ENCODE measurements around the gene HERC3.
"Not testable (repeated sequence)": the region's sequence is repeated elsewhere in the genome, so short reads cannot be mapped to it uniquely, and the experiment has no call there.

Gene HERC3

GRCh38 chr4:88604978-88605678, 12.8 kb downstream of the HERC3 start:
- DNase-seq (ENCODE audit: low read depth, low spot score), result no peak
- H3K4me3 ChIP-seq (ENCODE audit: low read depth, low read length), result no peak overlapping the region
- ChIA-PET POLR2A (no interaction called here), CTCF (no interaction called here)
- TF ChIP-seq CTCF (IDR thresholded peaks at IDR 0.05; ENCODE audit: insufficient read depth, low read length, missing control alignments), result no peak

- no peak for DNase-seq (ENCODE audit: low read depth, low spot score)
- ChIA-PET CTCF (no interaction called here), POLR2A (no interaction called here)
- no peak overlapping the region for H3K4me3 ChIP-seq (ENCODE audit: low read depth, low read length)
- TF ChIP-seq CTCF (IDR thresholded peaks at IDR 0.05; ENCODE audit: insufficient read depth, low read length, missing control alignments), result no peak
These were observed 13.5 kb downstream of the HERC3 start for GRCh38 chr4:88605736-88606135.

- TF ChIP-seq CTCF (IDR thresholded peaks at IDR 0.05; ENCODE audit: insufficient read depth, low read length, missing control alignments), result no peak
- H3K4me3 ChIP-seq (ENCODE audit: low read depth, low read length), result no peak overlapping the region
- ChIA-PET POLR2A (no interaction called here), CTCF (interaction anchor here (1.4 to 1.7 kb wide), 2 partner anchors 14 to 54 kb away, joined by 3 to 9 read pairs; partner anchors contain the start of gene HERC3)
- no peak for DNase-seq (ENCODE audit: low read depth, low spot score)
These were observed 14.6 kb downstream of the HERC3 start for GRCh38 chr4:88606832-88607231.

- TF ChIP-seq CTCF (IDR thresholded peaks at IDR 0.05; ENCODE audit: insufficient read depth, low read length, missing control alignments), result no peak
These were observed 17.1 kb downstream of the HERC3 start for GRCh38 chr4:88609387-88609786.

GRCh38 chr4:88609794-88610193, 17.5 kb downstream of the HERC3 start:
- not testable (repeated sequence) for DNase-seq (ENCODE audit: low read depth, low spot score); H3K4me3 ChIP-seq (ENCODE audit: low read depth, low read length)
- ChIA-PET CTCF (interaction anchor here (0.8 kb wide), 1 partner anchor 70 kb away, joined by 3 read pairs; no protein-coding TSS in a partner anchor), POLR2A (interaction anchor here (3.4 kb wide), 1 partner anchor 20 kb away, joined by 10 read pairs; no protein-coding TSS in a partner anchor)

More at GRCh38 chr4:88609387-88609786, 17.1 kb downstream of the HERC3 start:
- CTCF ChIA-PET, result interaction anchor here (0.8 kb wide), 1 partner anchor 70 kb away, joined by 3 read pairs; no protein-coding TSS in a partner anchor
- POLR2A ChIA-PET, result no interaction called here
- DNase-seq (ENCODE audit: low read depth, low spot score), result no peak
- no peak overlapping the region for H3K4me3 ChIP-seq (ENCODE audit: low read depth, low read length)

- TF ChIP-seq CTCF (IDR thresholded peaks at IDR 0.05; ENCODE audit: insufficient read depth, low read length, missing control alignments), result no peak
- DNase-seq (ENCODE audit: low read depth, low spot score), result no peak
- no peak overlapping the region for H3K4me3 ChIP-seq (ENCODE audit: low read depth, low read length)
- POLR2A ChIA-PET, result interaction anchor here (1.7 to 3.4 kb wide), 2 partner anchors 11 to 19 kb away, joined by 10 read pairs; no protein-coding TSS in a partner anchor
- CTCF ChIA-PET, result interaction anchor here (0.7 to 1.2 kb wide), 2 partner anchors 9 to 36 kb away, joined by 3 to 4 read pairs; no protein-coding TSS in a partner anchor
These were observed 18.5 kb downstream of the HERC3 start for GRCh38 chr4:88610771-88611170.

All from AG04449 (cell line).